ENCODE results near the gene POU6F2.

Gene POU6F2

GRCh38 chr7:39069031-39069430 lies 91.3 kb downstream of the POU6F2 start:
- peaks cover 9 to 20% of the 10 kb centered on the region in 2 donors for H3K4me1 ChIP-seq (ENCODE audit: control insufficient read depth in 2 of 2, insufficient read depth in 1 of 2, low read depth in 1 of 2, low read length in 2 of 2)

GRCh38 chr7:39069896-39070881 lies 92.5 kb downstream of the POU6F2 start:
- Histone ChIP-seq H3K36me3 (replicated peaks in 1 of 2; ENCODE audit: control insufficient read depth in 2 of 2, insufficient read depth in 2 of 2, low read length in 2 of 2) (no peaks in the 10 kb centered on the region), H3K27ac (replicated peaks; ENCODE audit: low read length) (no peak overlapping the region), H2BK5ac (ENCODE audit: low read length) (no peak overlapping the region), H2AK5ac (ENCODE audit: low read depth, low read length) (no peak overlapping the region), H3K9me3 (replicated peaks in 1 of 2; ENCODE audit: control insufficient read depth in 2 of 2, insufficient read depth in 1 of 2, low read depth in 1 of 2, low read length in 2 of 2) (no peaks in the 10 kb centered on the region), H3K18ac (ENCODE audit: low read length) (no peak overlapping the region), H2BK12ac (ENCODE audit: low read length) (no peak overlapping the region), H3K4me2 (ENCODE audit: insufficient read depth, low read length, poor library complexity, severe bottlenecking) (no peak overlapping the region), H3K27me3 (ENCODE audit: control insufficient read depth in 3 of 3, insufficient read depth in 3 of 3, low read depth in 1 of 3, low read length in 3 of 3) (no peaks in the 10 kb centered on the region), H2BK15ac (ENCODE audit: low read length) (no peak overlapping the region), H3K4me3 (ENCODE audit: low read length in 2 of 2) (no peak overlapping the region), H2AFZ (ENCODE audit: low read length) (no peak overlapping the region), H4K8ac (ENCODE audit: low read depth, low read length) (no peak overlapping the region), H3K4me1 (ENCODE audit: control insufficient read depth in 2 of 2, insufficient read depth in 1 of 2, low read depth in 1 of 2, low read length in 2 of 2) (peaks cover 10 to 20% of the 10 kb centered on the region in 2 donors), H3K9ac (ENCODE audit: low read depth, low read length, poor library complexity) (no peak overlapping the region), H2BK120ac (ENCODE audit: low read depth, low read length) (no peak overlapping the region), H4K91ac (ENCODE audit: low read depth, low read length, poor library complexity) (no peak overlapping the region), H3K4ac (ENCODE audit: low read length) (no peak overlapping the region), H3K79me1 (ENCODE audit: low read depth, low read length) (no peaks in the 10 kb centered on the region), H3K23ac (ENCODE audit: low read depth, low read length, poor library complexity) (no peak overlapping the region), H3K14ac (ENCODE audit: low read length) (peak overlapping the region; percentile 72)
- no peak for DNase-seq (ENCODE audit: low spot score)
- 100% methylated on average over 2 of the region's 11 CpGs; no CpG with 5 or more reads in 1 of the 2 donors for WGBS, 2 donors (ENCODE audit: extremely low coverage in 2 of 2, insufficient read length in 2 of 2, insufficient replicate concordance in 1 of 2)

More at GRCh38 chr7:39069031-39069430, 91.3 kb downstream of the POU6F2 start:
- H3K4me2 ChIP-seq (ENCODE audit: insufficient read depth, low read length, poor library complexity, severe bottlenecking), result no peak overlapping the region
- peak overlapping the region; percentile 52 for H2AFZ ChIP-seq (ENCODE audit: low read length)
- no peak overlapping the region for H2BK120ac ChIP-seq (ENCODE audit: low read depth, low read length)
- H3K4ac ChIP-seq (ENCODE audit: low read length), result no peak overlapping the region
- no peak overlapping the region for H3K14ac ChIP-seq (ENCODE audit: low read length)
- H2BK15ac ChIP-seq (ENCODE audit: low read length), result no peak overlapping the region
- no peak overlapping the region for H3K18ac ChIP-seq (ENCODE audit: low read length)
- no peak for DNase-seq (ENCODE audit: low spot score)
- no peak overlapping the region for H3K9ac ChIP-seq (ENCODE audit: low read depth, low read length, poor library complexity)
- no peaks in the 10 kb centered on the region for H3K79me1 ChIP-seq (ENCODE audit: low read depth, low read length)
- no peak overlapping the region for H3K23ac ChIP-seq (ENCODE audit: low read depth, low read length, poor library complexity)
- no peak overlapping the region for H4K91ac ChIP-seq (ENCODE audit: low read depth, low read length, poor library complexity)
- no peak overlapping the region for H2AK5ac ChIP-seq (ENCODE audit: low read depth, low read length)
- WGBS, 2 donors (ENCODE audit: extremely low coverage in 2 of 2, insufficient read length in 2 of 2, insufficient replicate concordance in 1 of 2), result no CpG with 5 or more reads among the region's 5 CpGs
- no peaks in the 10 kb centered on the region for H3K9me3 ChIP-seq (replicated peaks in 1 of 2; ENCODE audit: control insufficient read depth in 2 of 2, insufficient read depth in 1 of 2, low read depth in 1 of 2, low read length in 2 of 2)
- no peak overlapping the region for H2BK12ac ChIP-seq (ENCODE audit: low read length)
- H3K36me3 ChIP-seq (replicated peaks in 1 of 2; ENCODE audit: control insufficient read depth in 2 of 2, insufficient read depth in 2 of 2, low read length in 2 of 2), result no peaks in the 10 kb centered on the region
- H3K4me3 ChIP-seq (ENCODE audit: low read length in 2 of 2), result no peak overlapping the region
- peak overlapping the region; percentile 50 for H3K27ac ChIP-seq (replicated peaks; ENCODE audit: low read length)
- H3K27me3 ChIP-seq (ENCODE audit: control insufficient read depth in 3 of 3, insufficient read depth in 3 of 3, low read depth in 1 of 3, low read length in 3 of 3), result no peaks in the 10 kb centered on the region
- H2BK5ac ChIP-seq (ENCODE audit: low read length), result no peak overlapping the region
- H4K8ac ChIP-seq (ENCODE audit: low read depth, low read length), result no peak overlapping the region

- Histone ChIP-seq H3K9me3 (replicated peaks in 1 of 2; ENCODE audit: control insufficient read depth in 2 of 2, insufficient read depth in 1 of 2, low read depth in 1 of 2, low read length in 2 of 2) (no peaks in the 10 kb centered on the region), H3K23ac (ENCODE audit: low read depth, low read length, poor library complexity) (no peak overlapping the region), H2AFZ (ENCODE audit: low read length) (no peak overlapping the region), H4K8ac (ENCODE audit: low read depth, low read length) (no peak overlapping the region), H3K79me1 (ENCODE audit: low read depth, low read length) (no peaks in the 10 kb centered on the region), H3K4me3 (ENCODE audit: low read length in 2 of 2) (no peak overlapping the region), H3K27me3 (ENCODE audit: control insufficient read depth in 3 of 3, insufficient read depth in 3 of 3, low read depth in 1 of 3, low read length in 3 of 3) (no peaks in the 10 kb centered on the region), H3K4ac (ENCODE audit: low read length) (no peak overlapping the region), H3K4me1 (ENCODE audit: control insufficient read depth in 2 of 2, insufficient read depth in 1 of 2, low read depth in 1 of 2, low read length in 2 of 2) (peaks cover 16 to 20% of the 10 kb centered on the region in 2 donors), H4K91ac (ENCODE audit: low read depth, low read length, poor library complexity) (no peak overlapping the region), H3K36me3 (replicated peaks in 1 of 2; ENCODE audit: control insufficient read depth in 2 of 2, insufficient read depth in 2 of 2, low read length in 2 of 2) (no peaks in the 10 kb centered on the region), H2BK5ac (ENCODE audit: low read length) (no peak overlapping the region), H3K27ac (replicated peaks; ENCODE audit: low read length) (no peak overlapping the region), H2AK5ac (ENCODE audit: low read depth, low read length) (no peak overlapping the region), H3K14ac (ENCODE audit: low read length) (no peak overlapping the region), H3K4me2 (ENCODE audit: insufficient read depth, low read length, poor library complexity, severe bottlenecking) (no peak overlapping the region), H2BK12ac (ENCODE audit: low read length) (no peak overlapping the region), H2BK15ac (ENCODE audit: low read length) (no peak overlapping the region), H2BK120ac (ENCODE audit: low read depth, low read length) (no peak overlapping the region), H3K9ac (ENCODE audit: low read depth, low read length, poor library complexity) (no peak overlapping the region), H3K18ac (ENCODE audit: low read length) (no peak overlapping the region)
- WGBS, 2 donors (ENCODE audit: extremely low coverage in 2 of 2, insufficient read length in 2 of 2, insufficient replicate concordance in 1 of 2), result no CpG with 5 or more reads among the region's 5 CpGs
- DNase-seq (ENCODE audit: low spot score), result no peak
These were observed 93.4 kb downstream of the POU6F2 start for GRCh38 chr7:39071116-39071515.

GRCh38 chr7:39073432-39073831 lies 95.7 kb downstream of the POU6F2 start:
- Histone ChIP-seq H3K4me2 (ENCODE audit: insufficient read depth, low read length, poor library complexity, severe bottlenecking) (peak overlapping the region; percentile 35), H3K36me3 (replicated peaks in 1 of 2; ENCODE audit: control insufficient read depth in 2 of 2, insufficient read depth in 2 of 2, low read length in 2 of 2) (no peaks in the 10 kb centered on the region), H2AFZ (ENCODE audit: low read length) (peak overlapping the region; percentile 55), H2BK12ac (ENCODE audit: low read length) (no peak overlapping the region), H2BK15ac (ENCODE audit: low read length) (no peak overlapping the region), H3K9ac (ENCODE audit: low read depth, low read length, poor library complexity) (no peak overlapping the region), H2AK5ac (ENCODE audit: low read depth, low read length) (no peak overlapping the region), H3K18ac (ENCODE audit: low read length) (no peak overlapping the region), H2BK120ac (ENCODE audit: low read depth, low read length) (no peak overlapping the region), H4K91ac (ENCODE audit: low read depth, low read length, poor library complexity) (no peak overlapping the region), H4K8ac (ENCODE audit: low read depth, low read length) (no peak overlapping the region), H2BK5ac (ENCODE audit: low read length) (no peak overlapping the region), H3K79me1 (ENCODE audit: low read depth, low read length) (no peaks in the 10 kb centered on the region), H3K14ac (ENCODE audit: low read length) (no peak overlapping the region), H3K23ac (ENCODE audit: low read depth, low read length, poor library complexity) (no peak overlapping the region), H3K27ac (replicated peaks; ENCODE audit: low read length) (peak overlapping the region; percentile 68), H3K4ac (ENCODE audit: low read length) (no peak overlapping the region), H3K4me3 (ENCODE audit: low read length in 2 of 2) (no peak overlapping the region), H3K4me1 (ENCODE audit: control insufficient read depth in 2 of 2, insufficient read depth in 1 of 2, low read depth in 1 of 2, low read length in 2 of 2) (peaks cover 17 to 20% of the 10 kb centered on the region in 2 donors), H3K9me3 (replicated peaks in 1 of 2; ENCODE audit: control insufficient read depth in 2 of 2, insufficient read depth in 1 of 2, low read depth in 1 of 2, low read length in 2 of 2) (no peaks in the 10 kb centered on the region), H3K27me3 (ENCODE audit: control insufficient read depth in 3 of 3, insufficient read depth in 3 of 3, low read depth in 1 of 3, low read length in 3 of 3) (no peaks in the 10 kb centered on the region)
- no CpG with 5 or more reads among the region's 8 CpGs for WGBS, 2 donors (ENCODE audit: extremely low coverage in 2 of 2, insufficient read length in 2 of 2, insufficient replicate concordance in 1 of 2)
- peak; percentile 50 for DNase-seq (ENCODE audit: low spot score)

Data from neuronal stem cell (in vitro differentiated cells).